22Rv1 (cell line): ENCODE data around the gene GCNT4.

Source experiments
- ZFX ChIP-seq: fragments of 450-650 bp; IDR thresholded peaks from 2 replicates; pipeline ENCODE4 v1.6.1; 2017; ENCODE audit warnings: antibody characterized with exemption, borderline replicate concordance
- TF ChIP-seq, protein P1 (sequence below): fragments of 450-650 bp; IDR thresholded peaks from 2 replicates; pipeline ENCODE4 v1.5.1; 2017; ENCODE audit warnings: mild to moderate bottlenecking

DNA sequence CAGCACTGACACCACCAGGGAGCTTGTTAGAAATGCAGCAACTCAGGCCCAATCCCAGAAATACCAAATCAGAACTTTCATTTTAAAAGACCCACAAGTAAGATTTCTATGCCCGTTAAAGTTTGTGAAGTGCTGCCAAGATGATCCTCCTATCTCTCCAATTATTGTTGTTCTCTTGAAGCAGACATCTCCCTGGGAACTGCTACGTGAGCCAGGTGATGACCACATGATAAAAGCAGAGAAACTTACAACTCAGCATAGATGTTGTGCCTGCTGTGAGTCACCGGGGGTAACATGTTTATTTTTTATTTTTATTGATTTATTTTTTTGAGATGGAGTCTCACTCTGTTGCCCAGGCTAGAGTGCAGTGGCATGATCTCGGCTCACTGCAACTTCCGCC, 34.4 kb downstream of the GCNT4 start:
- TF ChIP-seq, protein P1, sequence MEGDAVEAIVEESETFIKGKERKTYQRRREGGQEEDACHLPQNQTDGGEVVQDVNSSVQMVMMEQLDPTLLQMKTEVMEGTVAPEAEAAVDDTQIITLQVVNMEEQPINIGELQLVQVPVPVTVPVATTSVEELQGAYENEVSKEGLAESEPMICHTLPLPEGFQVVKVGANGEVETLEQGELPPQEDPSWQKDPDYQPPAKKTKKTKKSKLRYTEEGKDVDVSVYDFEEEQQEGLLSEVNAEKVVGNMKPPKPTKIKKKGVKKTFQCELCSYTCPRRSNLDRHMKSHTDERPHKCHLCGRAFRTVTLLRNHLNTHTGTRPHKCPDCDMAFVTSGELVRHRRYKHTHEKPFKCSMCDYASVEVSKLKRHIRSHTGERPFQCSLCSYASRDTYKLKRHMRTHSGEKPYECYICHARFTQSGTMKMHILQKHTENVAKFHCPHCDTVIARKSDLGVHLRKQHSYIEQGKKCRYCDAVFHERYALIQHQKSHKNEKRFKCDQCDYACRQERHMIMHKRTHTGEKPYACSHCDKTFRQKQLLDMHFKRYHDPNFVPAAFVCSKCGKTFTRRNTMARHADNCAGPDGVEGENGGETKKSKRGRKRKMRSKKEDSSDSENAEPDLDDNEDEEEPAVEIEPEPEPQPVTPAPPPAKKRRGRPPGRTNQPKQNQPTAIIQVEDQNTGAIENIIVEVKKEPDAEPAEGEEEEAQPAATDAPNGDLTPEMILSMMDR: no peak
- no peak for TF ChIP-seq ZFX
